Cortex of kidney (tissue), 1 donor: ENCODE results near the gene ANKHD1.

Experiments
- DNase-seq: peaks from one replicate; lab custom pipeline; 2025; lab: John Stamatoyannopoulos, UW

The ANKHD1 gene

GRCh38 chr5:140546851-140547507, 145.3 kb downstream of the ANKHD1 start:
- DNase-seq, result no peak

- DNase-seq, result no peak
Observed at GRCh38 chr5:140547508-140548299, 146.1 kb downstream of the ANKHD1 start, which contains the start of gene EIF4EBP3. Gene EIF4EBP3 (plus strand): TSS chr5:140547662. CDS start chr5:140547738, 76 bp downstream.

- no peak for DNase-seq
Observed at GRCh38 chr5:140548300-140548688, 146.7 kb downstream of the ANKHD1 start.

GRCh38 chr5:140548791-140549190, 147.2 kb downstream of the ANKHD1 start:
- no peak for DNase-seq

GRCh38 chr5:140549237-140550144, 147.9 kb downstream of the ANKHD1 start:
- DNase-seq, result no peak

- DNase-seq, result no peak
Observed at GRCh38 chr5:140550147-140551079, 148.8 kb downstream of the ANKHD1 start.

GRCh38 chr5:140551872-140552271, 150.2 kb downstream of the ANKHD1 start:
- no peak for DNase-seq

- no peak for DNase-seq
Observed at GRCh38 chr5:140553657-140554056, 152.0 kb downstream of the ANKHD1 start.

- no peak for DNase-seq
Observed at GRCh38 chr5:140554454-140554853, 152.8 kb downstream of the ANKHD1 start.

- DNase-seq, result no peak
Observed at GRCh38 chr5:140555747-140556312, 154.2 kb downstream of the ANKHD1 start.

GRCh38 chr5:140556438-140556837, 154.8 kb downstream of the ANKHD1 start:
- DNase-seq, result no peak

- no peak for DNase-seq
Observed at GRCh38 chr5:140557136-140557805, 155.6 kb downstream of the ANKHD1 start, which contains the start of gene SRA1. Gene SRA1 (minus strand): TSS chr5:140557473. CDS start chr5:140557452, 21 bp downstream.

GRCh38 chr5:140557965-140558364, 156.3 kb downstream of the ANKHD1 start:
- DNase-seq, result no peak

- DNase-seq, result no peak
Observed at GRCh38 chr5:140558542-140558941, 156.9 kb downstream of the ANKHD1 start.

- no peak for DNase-seq
Observed at GRCh38 chr5:140560227-140560626, 158.6 kb downstream of the ANKHD1 start.

GRCh38 chr5:140561753-140562523, 160.3 kb downstream of the ANKHD1 start:
- DNase-seq, result no peak

GRCh38 chr5:140563596-140563995, 162.0 kb downstream of the ANKHD1 start:
- DNase-seq, result no peak

- DNase-seq, result peak; percentile 95
Observed at GRCh38 chr5:140564196-140565023, 162.8 kb downstream of the ANKHD1 start, which contains the start of the genes APBB3 and SLC35A4. Gene APBB3 (minus strand): TSS chr5:140564598. CDS start chr5:140564245, 353 bp downstream. Gene SLC35A4 (plus strand): TSS chr5:140564828. CDS start chr5:140567170, 2,342 bp downstream.
